Right lobe of liver (tissue), 6 donors: Measurements from ENCODE around the gene TRIP11. TPM values are rescaled to one million over a fixed set of nuclear protein-coding genes. Genes with fewer than 3 reads are reported as not detected.

Source experiments
- ATAC-seq, 4 donors: fragments of 200-7000 bp; cut with Tn5 transposase; one replicate each; pipeline ENCODE4 v1.9.1; 2020; ENCODE audit warnings: mild to moderate bottlenecking in 4 of 4, moderate library complexity in 4 of 4
- DNase-seq, 3 donors: peaks; one replicate each; pipeline ENCODE4 v3.0.0-alpha.2; 2020
- H3K27ac ChIP-seq, 3 donors: fragments of 200-600 bp; one replicate each; pipeline ENCODE4 v1.8.0; 2022
- H3K27me3 ChIP-seq, 2 donors: fragments of 200-600 bp; one replicate each; pipeline ENCODE4 v1.8.0; 2022
- H3K36me3 ChIP-seq, 4 donors: fragments of 200-600 bp; sonication (generic) in 1 of 4; one replicate each; pipeline versions ENCODE4 v1.5.1 to v1.8.0; 2017 to 2022; ENCODE audit warnings: control low read depth in 1 of 4
- H3K4me1 ChIP-seq, 4 donors: fragments of 200-600 bp; sonication (generic) in 1 of 4; one replicate each; pipeline versions ENCODE4 v1.5.1 to v1.8.0; 2017 to 2022; ENCODE audit warnings: control low read depth in 1 of 4
- H3K4me3 ChIP-seq, 3 donors: fragments of 200-600 bp; one replicate each; pipeline ENCODE4 v1.8.0; 2022
- H3K9me3 ChIP-seq, 4 donors: fragments of 200-600 bp; sonication (generic) in 1 of 4; one replicate each; pipeline versions ENCODE4 v1.5.1 to v1.8.0; 2017 to 2022; ENCODE audit warnings: control low read depth in 1 of 4
- CTCF ChIP-seq, 4 donors: fragments of 200-600 bp in 3 of 4; fragments of 450-650 bp in 1 of 4; IDR thresholded peaks; one replicate each; pipeline versions ENCODE4 v1.5.1 to v1.8.0; 2016 to 2022; ENCODE audit warnings: antibody characterized with exemption in 4 of 4, mild to moderate bottlenecking in 2 of 4
- POLR2A ChIP-seq: fragments of 450-650 bp; IDR thresholded peaks from one replicate; pipeline ENCODE4 v1.6.1; 2017; ENCODE audit warnings: antibody characterized with exemption, mild to moderate bottlenecking
- WGBS: methylation state at CpG from one replicate; pipeline ENCODE4 v1.1.6; 2018; ENCODE audit warnings: low coverage, low lambda C conversion rate; ENCODE audit not compliant: insufficient coverage; ENCODE audit errors: missing lambda C conversion rate; 5-methylcytosine and 5-hydroxymethylcytosine counted together
- intact Hi-C, 2 donors: fragments of 100-400 bp; cut with DNase I; formaldehyde crosslinking; loops; one replicate each; pipeline versions ENCODE4 v1.11.2 to v1.14.1; 2022
- total RNA-seq, 6 experiments: library from RNA; depleted of rRNA in 2 of 6; stranded (reverse); fragments of >200 nt in 2 of 6; fragmentation: NEBNext Ultra II Directional in 3 of 6; extraction: Animal tissue kit (Norgen Biotek cat#: 25700) in 3 of 6; gene quantifications; one replicate each; pipeline versions ENCODE4 v1.1.0 to v1.2.4, GENCODE V29; 2016 to 2023
- donor health status: DM: no; HTN: yes; CAD: no.
- donor health status: DM: no; HTN: no; CAD: no.
- donor health status: DM: no; HTN: no; CAD: no.
- donor health status: DM: no; HTN: yes; CAD: no.
- donor health status: DM: no; HTN: yes; CAD: no.

Gene TRIP11
- total RNA-seq, 6 experiments from 2014 or later = 18.4 to 36.1 (median 33.2) TPM

- H3K27me3 ChIP-seq = no peaks in the 10 kb centered on the region
- H3K4me1 ChIP-seq = peaks cover 0 to 1% (median 0%) of the 10 kb centered on the region in 4 donors
- intact Hi-C loops = no loop called here
- H3K27ac ChIP-seq = no peak overlapping the region
- H3K9me3 ChIP-seq = no peaks in the 10 kb centered on the region
- ATAC-seq = no peak
- no peaks in the 10 kb centered on the region for H3K36me3 ChIP-seq
- no peak for TF ChIP-seq POLR2A
- no peak for TF ChIP-seq CTCF (IDR thresholded peaks at IDR 0.05)
- DNase-seq = no peak
- H3K4me3 ChIP-seq = no peak overlapping the region
- 0% methylated on average over 1 of the region's 1 CpG for WGBS
Observed at GRCh38 chr14:91942128-91942527, 97.7 kb downstream of the TRIP11 start.

GRCh38 chr14:91940209-91940608 lies 99.7 kb downstream of the TRIP11 start:
- H3K9me3 ChIP-seq = no peaks in the 10 kb centered on the region
- no peaks in the 10 kb centered on the region for H3K36me3 ChIP-seq
- H3K27ac ChIP-seq = no peak overlapping the region
- intact Hi-C loops = no loop called here
- no peak for ATAC-seq
- no peak overlapping the region for H3K4me3 ChIP-seq
- H3K27me3 ChIP-seq = no peaks in the 10 kb centered on the region
- no peak for DNase-seq
- no peaks in the 10 kb centered on the region for H3K4me1 ChIP-seq
- 53% methylated on average over 3 of the region's 3 CpGs for WGBS
- TF ChIP-seq POLR2A (no peak), CTCF (IDR thresholded peaks at IDR 0.05) (no peak)

- intact Hi-C loops = no loop called here
- WGBS = 42% methylated on average over 6 of the region's 6 CpGs
- Histone ChIP-seq H3K27ac (no peak overlapping the region), H3K4me1 (no peaks in the 10 kb centered on the region), H3K9me3 (no peaks in the 10 kb centered on the region), H3K27me3 (no peaks in the 10 kb centered on the region), H3K36me3 (no peaks in the 10 kb centered on the region), H3K4me3 (no peak overlapping the region)
- ATAC-seq = no peak
- no peak for TF ChIP-seq POLR2A
- no peak for TF ChIP-seq CTCF (IDR thresholded peaks at IDR 0.05)
- no peak for DNase-seq
Observed at GRCh38 chr14:91935586-91935985, 104.3 kb downstream of the TRIP11 start.

GRCh38 chr14:91934554-91935285 lies 105.1 kb downstream of the TRIP11 start:
- intact Hi-C loops = no loop called here
- H3K9me3 ChIP-seq = no peaks in the 10 kb centered on the region
- H3K4me1 ChIP-seq = no peaks in the 10 kb centered on the region
- H3K27me3 ChIP-seq = no peaks in the 10 kb centered on the region
- ATAC-seq (no peak), DNase-seq (no peak)
- 78% methylated on average over 6 of the region's 8 CpGs for WGBS
- no peak for TF ChIP-seq CTCF (IDR thresholded peaks at IDR 0.05)
- no peak for TF ChIP-seq POLR2A
- H3K4me3 ChIP-seq = no peak overlapping the region
- H3K27ac ChIP-seq = no peak overlapping the region
- no peaks in the 10 kb centered on the region for H3K36me3 ChIP-seq
